HFF-Myc (cell line): ENCODE data around the gene OR8B8.
"Not testable (repeated sequence)": the region's sequence is repeated elsewhere in the genome, so short reads cannot be mapped to it uniquely, and the experiment has no call there.

Experiments used
- DNase-seq: peaks from one replicate; pipeline ENCODE4 v3.0.0-alpha.2; 2011; ENCODE audit warnings: low read depth; ENCODE audit errors: extremely low read depth
- H3K4me3 ChIP-seq: replicated peaks from 2 replicates; pipeline ENCODE4 v1.5.1; 2011; ENCODE audit warnings: low read depth, mild to moderate bottlenecking, control low read depth, low read length
- CTCF ChIP-seq: IDR thresholded peaks from 2 replicates; pipeline ENCODE4 v1.5.1; 2012; ENCODE audit warnings: mild to moderate bottlenecking, low read depth, low read length, control low read depth; ENCODE audit errors: missing control alignments

Gene OR8B8

DNA sequence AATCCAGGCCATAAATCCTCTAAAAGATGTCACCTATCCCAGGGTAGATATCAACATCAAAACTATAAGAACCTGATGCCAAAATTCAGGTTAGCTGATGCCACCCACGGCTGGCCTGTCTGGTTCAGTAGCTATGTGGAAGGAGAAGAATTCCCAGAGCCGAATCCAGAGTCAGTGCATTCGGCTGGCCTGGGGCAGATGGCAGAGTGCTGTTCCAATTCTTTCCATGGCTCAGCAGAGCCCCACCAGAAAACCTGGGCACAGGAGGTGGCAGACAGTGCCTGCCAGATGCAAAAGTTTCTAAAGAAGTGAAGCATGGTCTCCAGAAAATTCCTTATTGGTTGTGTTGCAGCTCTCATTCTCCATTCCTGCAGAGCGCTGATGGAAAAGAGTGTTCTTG is 19.9 kb upstream of the OR8B8 start:
- no peak overlapping the region for H3K4me3 ChIP-seq
- no peak for DNase-seq
- TF ChIP-seq CTCF = no peak

- no peak for TF ChIP-seq CTCF
- no peak overlapping the region for H3K4me3 ChIP-seq
- DNase-seq = no peak
Measured at GRCh38 chr11:124463990-124464389, 18.5 kb upstream of the OR8B8 start.

DNA sequence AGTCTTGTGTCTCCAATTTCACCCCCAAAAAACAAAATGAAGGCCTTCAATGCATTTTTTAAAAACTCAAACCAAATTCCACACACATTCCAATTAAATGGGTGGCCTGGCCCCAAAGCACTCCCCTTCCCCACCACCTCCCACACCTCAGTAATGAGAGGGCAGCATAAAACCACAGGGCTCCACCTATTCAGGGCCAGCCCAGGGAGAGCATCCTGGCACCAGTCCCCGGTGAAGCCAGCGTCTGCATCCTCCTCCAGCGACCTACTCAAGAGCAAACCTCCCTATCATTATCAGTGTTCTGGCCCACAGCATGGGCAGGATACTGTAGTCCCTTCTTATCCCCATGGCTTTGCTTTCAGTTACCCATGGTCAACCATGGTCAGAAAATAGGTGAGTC is 17.8 kb upstream of the OR8B8 start:
- TF ChIP-seq CTCF = no peak
- DNase-seq = no peak

GRCh38 chr11:124460459-124460858 is 15.0 kb upstream of the OR8B8 start:
- TF ChIP-seq CTCF = no peak
- DNase-seq = no peak
- H3K4me3 ChIP-seq = no peak overlapping the region

More for the DNA sequence above, 17.8 kb upstream of the OR8B8 start:
- no peak overlapping the region for H3K4me3 ChIP-seq

GRCh38 chr11:124459379-124459778 is 13.9 kb upstream of the OR8B8 start:
- DNase-seq = not testable (repeated sequence)

DNA sequence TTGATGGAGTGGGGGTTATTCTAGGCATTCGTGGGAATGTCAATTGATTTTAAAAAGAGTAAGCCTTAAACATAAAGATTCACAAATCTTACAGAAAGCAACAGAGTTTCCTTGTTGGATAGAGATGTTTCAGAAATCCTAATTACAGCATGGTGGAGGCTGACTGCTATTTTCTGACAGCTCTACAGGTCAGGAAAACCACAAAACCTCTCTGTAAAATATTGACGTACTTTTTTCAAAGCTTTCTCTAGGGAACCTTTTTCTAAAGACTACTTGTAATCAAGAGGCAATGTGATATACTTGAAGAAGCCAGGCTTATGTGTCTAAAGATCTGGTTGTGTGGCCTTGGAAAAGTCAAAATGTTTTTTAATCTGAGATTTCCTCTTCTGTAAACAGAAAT is 9.1 kb upstream of the OR8B8 start:
- DNase-seq = no peak
- H3K4me3 ChIP-seq = no peak overlapping the region
- no peak for TF ChIP-seq CTCF

More at GRCh38 chr11:124459379-124459778, 13.9 kb upstream of the OR8B8 start:
- H3K4me3 ChIP-seq = not testable (repeated sequence)

GRCh38 chr11:124446916-124447315 is 1.4 kb upstream of the OR8B8 start:
- no peak overlapping the region for H3K4me3 ChIP-seq
- no peak for TF ChIP-seq CTCF
- DNase-seq = no peak

DNA sequence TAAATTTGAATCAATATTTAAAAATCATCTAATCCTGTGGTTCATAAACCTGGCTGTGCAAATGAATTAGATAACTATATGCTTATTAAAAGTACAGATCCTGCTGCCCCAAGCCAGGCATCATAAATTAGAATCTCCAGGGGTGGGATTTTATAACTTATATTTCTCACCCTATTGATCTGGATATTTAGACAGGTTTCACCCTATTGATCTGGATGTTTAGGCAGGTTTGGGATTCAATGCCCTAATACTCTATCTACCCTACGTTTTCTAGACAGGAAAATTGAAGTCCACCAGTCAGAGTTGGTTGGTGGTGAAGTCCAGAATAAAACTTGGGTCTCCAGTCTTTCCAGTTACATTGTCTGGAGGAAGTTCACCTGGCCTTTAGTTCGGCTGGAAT is 2.6 kb downstream of the OR8B8 start:
- no peak overlapping the region for H3K4me3 ChIP-seq
- no peak for DNase-seq
- TF ChIP-seq CTCF = no peak
